Activated T-helper 17 cell treated with anti-CD3 and anti-CD28 coated beads, Interleukin-2, amount 50 U/mL, for 72 hours (primary cell): ENCODE measurements around the gene ABCB1. TPM values are rescaled to one million over a fixed set of nuclear protein-coding genes. Genes with fewer than 3 reads are reported as not detected.
A peak's percentile ranks its signal among the peaks of the same experiment; 100 is the strongest.

ENCODE experiments used
- ATAC-seq: fragments of 150-1000 bp; cut with Tn5 transposase; replicated peaks from 2 replicates; pipeline ENCODE4 v1.10.0; 2021; ENCODE audit warnings: mild to moderate bottlenecking, moderate library complexity
- H3K27ac Mint-ChIP-seq: one replicate; pipeline ENCODE4 v1.8.0; 2022; ENCODE audit warnings: mixed read lengths
- H3K27me3 Mint-ChIP-seq: one replicate; pipeline ENCODE4 v1.8.0; 2022; ENCODE audit warnings: mixed read lengths
- H3K36me3 Mint-ChIP-seq: one replicate; pipeline ENCODE4 v1.8.0; 2022; ENCODE audit warnings: low read depth, mild to moderate bottlenecking, mixed read lengths
- H3K4me1 Mint-ChIP-seq: one replicate; pipeline ENCODE4 v1.8.0; 2022; ENCODE audit warnings: mixed read lengths
- H3K4me3 Mint-ChIP-seq: one replicate; pipeline ENCODE4 v1.8.0; 2022; ENCODE audit warnings: mild to moderate bottlenecking, mixed read lengths
- H3K9me3 Mint-ChIP-seq: one replicate; pipeline ENCODE4 v1.8.0; 2022; ENCODE audit warnings: mixed read lengths
- total RNA-seq, 2 donors: library from RNA; stranded (reverse); gene quantifications; one replicate each; pipeline ENCODE4 v1.2.3, GENCODE V29; 2022

ABCB1 gene
- total RNA-seq, 2 donors from 2014 or later, result 14.7 to 19.0 TPM

GRCh38 chr7:87564296-87564963 is 36.3 kb downstream of the ABCB1 start:
- ATAC-seq, result peak; percentile 66
- Mint-ChIP-seq H3K4me1 (peaks cover 5% of the 10 kb centered on the region), H3K36me3 (peaks cover 24% of the 10 kb centered on the region), H3K9me3 (no peaks in the 10 kb centered on the region), H3K27me3 (no peaks in the 10 kb centered on the region), H3K27ac (peak overlapping the region; percentile 31), H3K4me3 (no peak overlapping the region)

- H3K36me3 Mint-ChIP-seq, result peaks cover 15% of the 10 kb centered on the region
- no peaks in the 10 kb centered on the region for H3K9me3 Mint-ChIP-seq
- peaks cover 5% of the 10 kb centered on the region for H3K4me1 Mint-ChIP-seq
- ATAC-seq, result no peak
- no peaks in the 10 kb centered on the region for H3K27me3 Mint-ChIP-seq
- no peak overlapping the region for H3K4me3 Mint-ChIP-seq
- H3K27ac Mint-ChIP-seq, result no peak overlapping the region
These were observed 39.0 kb downstream of the ABCB1 start for GRCh38 chr7:87561702-87562101.

- no peaks in the 10 kb centered on the region for H3K9me3 Mint-ChIP-seq
- no peaks in the 10 kb centered on the region for H3K27me3 Mint-ChIP-seq
- no peak for ATAC-seq
- H3K4me3 Mint-ChIP-seq, result no peak overlapping the region
- H3K36me3 Mint-ChIP-seq, result peaks cover 12% of the 10 kb centered on the region
- peaks cover 5% of the 10 kb centered on the region for H3K4me1 Mint-ChIP-seq
- H3K27ac Mint-ChIP-seq, result no peak overlapping the region
These were observed 39.6 kb downstream of the ABCB1 start for GRCh38 chr7:87561102-87561501.

- no peaks in the 10 kb centered on the region for H3K4me1 Mint-ChIP-seq
- no peaks in the 10 kb centered on the region for H3K9me3 Mint-ChIP-seq
- ATAC-seq, result no peak
- no peaks in the 10 kb centered on the region for H3K27me3 Mint-ChIP-seq
- peaks cover 40% of the 10 kb centered on the region for H3K36me3 Mint-ChIP-seq
- H3K4me3 Mint-ChIP-seq, result no peak overlapping the region
- H3K27ac Mint-ChIP-seq, result no peak overlapping the region
These were observed 48.3 kb downstream of the ABCB1 start for GRCh38 chr7:87552351-87552900.

GRCh38 chr7:87548123-87548919 is 52.4 kb downstream of the ABCB1 start:
- H3K27me3 Mint-ChIP-seq, result no peaks in the 10 kb centered on the region
- H3K4me1 Mint-ChIP-seq, result no peaks in the 10 kb centered on the region
- no peak for ATAC-seq
- no peak overlapping the region for H3K4me3 Mint-ChIP-seq
- peaks cover 56% of the 10 kb centered on the region for H3K36me3 Mint-ChIP-seq
- H3K9me3 Mint-ChIP-seq, result no peaks in the 10 kb centered on the region
- H3K27ac Mint-ChIP-seq, result no peak overlapping the region

- ATAC-seq, result no peak
- Mint-ChIP-seq H3K27ac (no peak overlapping the region), H3K9me3 (no peaks in the 10 kb centered on the region), H3K36me3 (peaks cover 59% of the 10 kb centered on the region), H3K4me1 (no peaks in the 10 kb centered on the region), H3K4me3 (no peak overlapping the region), H3K27me3 (no peaks in the 10 kb centered on the region)
These were observed 54.9 kb downstream of the ABCB1 start for GRCh38 chr7:87545760-87546159.

GRCh38 chr7:87543623-87544022 is 57.1 kb downstream of the ABCB1 start:
- no peak overlapping the region for H3K4me3 Mint-ChIP-seq
- H3K4me1 Mint-ChIP-seq, result no peaks in the 10 kb centered on the region
- no peaks in the 10 kb centered on the region for H3K9me3 Mint-ChIP-seq
- H3K27ac Mint-ChIP-seq, result no peak overlapping the region
- no peaks in the 10 kb centered on the region for H3K27me3 Mint-ChIP-seq
- no peak for ATAC-seq
- peaks cover 48% of the 10 kb centered on the region for H3K36me3 Mint-ChIP-seq

GRCh38 chr7:87541648-87542047 is 59.0 kb downstream of the ABCB1 start:
- Mint-ChIP-seq H3K9me3 (no peaks in the 10 kb centered on the region), H3K4me3 (no peak overlapping the region), H3K27ac (no peak overlapping the region)

DNA sequence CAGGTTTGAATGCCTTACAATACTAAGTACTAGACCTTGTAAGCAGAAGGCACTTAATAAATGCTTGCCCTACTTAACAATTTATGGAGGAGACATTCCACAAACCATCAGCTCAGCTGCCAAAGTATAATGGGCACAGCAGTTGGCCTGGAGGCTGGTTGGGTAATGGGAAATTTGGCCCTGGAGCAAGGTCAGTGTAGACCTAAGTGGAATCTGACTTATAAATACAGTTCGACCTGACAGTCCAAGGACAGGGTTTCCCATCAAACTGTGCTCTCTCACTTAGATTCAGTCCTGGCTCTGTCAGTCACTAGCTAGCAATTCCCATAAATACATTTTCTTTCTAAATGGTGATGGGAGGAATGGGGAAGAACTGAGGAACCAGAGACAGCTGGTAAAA is 62.6 kb downstream of the ABCB1 start:
- H3K4me1 Mint-ChIP-seq, result no peaks in the 10 kb centered on the region
- no peak for ATAC-seq
- no peaks in the 10 kb centered on the region for H3K27me3 Mint-ChIP-seq
- no peak overlapping the region for H3K27ac Mint-ChIP-seq
- peaks cover 51% of the 10 kb centered on the region for H3K36me3 Mint-ChIP-seq
- H3K4me3 Mint-ChIP-seq, result no peak overlapping the region
- H3K9me3 Mint-ChIP-seq, result no peaks in the 10 kb centered on the region

More at GRCh38 chr7:87541648-87542047, 59.0 kb downstream of the ABCB1 start:
- H3K27me3 Mint-ChIP-seq, result no peaks in the 10 kb centered on the region
- H3K36me3 Mint-ChIP-seq, result peaks cover 55% of the 10 kb centered on the region
- no peaks in the 10 kb centered on the region for H3K4me1 Mint-ChIP-seq
- no peak for ATAC-seq

- Mint-ChIP-seq H3K27ac (no peak overlapping the region), H3K4me1 (no peaks in the 10 kb centered on the region)
- no peak for ATAC-seq
These were observed 66.6 kb downstream of the ABCB1 start for GRCh38 chr7:87534072-87534471.

GRCh38 chr7:87530126-87530525 is 70.6 kb downstream of the ABCB1 start:
- Mint-ChIP-seq H3K36me3 (peaks cover 56% of the 10 kb centered on the region), H3K27ac (no peak overlapping the region), H3K9me3 (no peaks in the 10 kb centered on the region), H3K4me3 (no peak overlapping the region), H3K4me1 (no peaks in the 10 kb centered on the region), H3K27me3 (no peaks in the 10 kb centered on the region)
- no peak for ATAC-seq

More at GRCh38 chr7:87534072-87534471, 66.6 kb downstream of the ABCB1 start:
- peaks cover 50% of the 10 kb centered on the region for H3K36me3 Mint-ChIP-seq
- no peak overlapping the region for H3K4me3 Mint-ChIP-seq
- H3K27me3 Mint-ChIP-seq, result no peaks in the 10 kb centered on the region
- no peaks in the 10 kb centered on the region for H3K9me3 Mint-ChIP-seq

GRCh38 chr7:87528730-87529129 is 72.0 kb downstream of the ABCB1 start:
- no peak for ATAC-seq

GRCh38 chr7:87518735-87519134 is 81.9 kb downstream of the ABCB1 start:
- no peaks in the 10 kb centered on the region for H3K9me3 Mint-ChIP-seq
- peaks cover 29% of the 10 kb centered on the region for H3K36me3 Mint-ChIP-seq
- H3K4me1 Mint-ChIP-seq, result no peaks in the 10 kb centered on the region
- ATAC-seq, result no peak
- H3K27ac Mint-ChIP-seq, result no peak overlapping the region
- H3K4me3 Mint-ChIP-seq, result no peak overlapping the region
- no peaks in the 10 kb centered on the region for H3K27me3 Mint-ChIP-seq

More at GRCh38 chr7:87528730-87529129, 72.0 kb downstream of the ABCB1 start:
- H3K36me3 Mint-ChIP-seq, result peaks cover 51% of the 10 kb centered on the region
- no peak overlapping the region for H3K4me3 Mint-ChIP-seq
- no peaks in the 10 kb centered on the region for H3K27me3 Mint-ChIP-seq
- no peaks in the 10 kb centered on the region for H3K9me3 Mint-ChIP-seq
- H3K4me1 Mint-ChIP-seq, result no peaks in the 10 kb centered on the region
- H3K27ac Mint-ChIP-seq, result no peak overlapping the region

DNA sequence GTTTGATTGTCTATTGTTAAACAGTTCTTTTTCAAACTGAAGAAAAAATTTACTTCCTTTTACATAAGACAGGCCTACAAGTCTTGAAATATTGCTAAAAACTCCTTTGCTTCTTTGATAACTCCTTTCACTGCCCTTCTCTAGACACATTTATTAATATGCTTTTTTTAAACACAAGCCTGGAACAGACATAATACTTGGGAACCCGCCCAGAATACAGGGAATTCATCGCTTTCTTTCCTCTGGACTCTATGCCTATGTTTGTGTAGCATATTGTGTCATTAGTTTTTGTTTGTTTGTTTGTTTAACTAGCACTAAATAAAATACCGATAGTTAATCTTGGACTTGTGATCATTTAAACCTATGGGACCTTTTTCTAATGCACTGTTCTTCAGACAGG is 82.8 kb downstream of the ABCB1 start:
- no peak overlapping the region for H3K27ac Mint-ChIP-seq
- no peak overlapping the region for H3K4me3 Mint-ChIP-seq
- H3K9me3 Mint-ChIP-seq, result no peaks in the 10 kb centered on the region
- no peaks in the 10 kb centered on the region for H3K4me1 Mint-ChIP-seq
- peaks cover 33% of the 10 kb centered on the region for H3K36me3 Mint-ChIP-seq
- no peaks in the 10 kb centered on the region for H3K27me3 Mint-ChIP-seq
- ATAC-seq, result no peak
